Measurements from ENCODE around the gene ATG12. TPM values are rescaled to one million over a fixed set of nuclear protein-coding genes. Genes with fewer than 3 reads are reported as not detected.

Gene ATG12
- 34.9 and 48.2 TPM in 2 replicates for total RNA-seq

DNA sequence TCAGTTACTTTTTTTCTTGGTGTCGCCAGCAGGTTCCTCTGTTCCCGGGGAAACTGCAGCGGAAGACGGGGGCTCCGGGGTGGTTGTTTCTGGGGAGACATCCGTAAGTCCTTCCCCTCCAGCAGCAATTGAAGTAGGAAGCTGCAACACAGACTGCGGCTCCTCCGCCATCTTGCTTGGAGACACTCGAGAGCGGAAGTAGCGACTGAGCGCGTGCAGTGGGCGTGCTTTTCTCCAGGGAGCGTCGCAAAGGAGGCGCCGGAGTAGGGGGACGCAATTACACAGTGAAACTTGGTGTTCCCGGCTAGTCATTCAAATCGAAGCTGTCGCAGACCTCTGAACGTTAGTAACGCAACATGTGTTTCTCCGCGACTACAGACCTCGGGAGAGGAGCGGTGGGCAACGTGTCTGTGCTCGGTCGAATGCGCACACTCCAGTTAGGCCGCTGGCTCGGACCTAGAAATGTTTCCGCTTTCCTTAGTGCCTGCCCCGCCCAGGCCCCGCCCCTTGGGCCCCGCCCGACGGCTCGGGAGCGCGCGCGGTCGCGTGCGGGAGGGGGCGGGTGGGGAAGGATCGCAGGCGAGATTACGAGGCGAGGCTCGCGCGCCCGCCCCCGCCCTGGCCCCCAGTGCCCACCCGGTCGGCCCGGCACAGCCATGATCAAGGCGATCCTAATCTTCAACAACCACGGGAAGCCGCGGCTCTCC lies at the start of gene ATG12, which contains the start of gene AP3S1:
ATG12 (minus strand) TSS at position 184 of the 707 bp plus-strand sequence; CDS start at position 171, 13 bp downstream.
AP3S1 (plus strand) TSS at position 554 of the 707 bp plus-strand sequence; CDS start at position 657, 103 bp downstream.

DNA sequence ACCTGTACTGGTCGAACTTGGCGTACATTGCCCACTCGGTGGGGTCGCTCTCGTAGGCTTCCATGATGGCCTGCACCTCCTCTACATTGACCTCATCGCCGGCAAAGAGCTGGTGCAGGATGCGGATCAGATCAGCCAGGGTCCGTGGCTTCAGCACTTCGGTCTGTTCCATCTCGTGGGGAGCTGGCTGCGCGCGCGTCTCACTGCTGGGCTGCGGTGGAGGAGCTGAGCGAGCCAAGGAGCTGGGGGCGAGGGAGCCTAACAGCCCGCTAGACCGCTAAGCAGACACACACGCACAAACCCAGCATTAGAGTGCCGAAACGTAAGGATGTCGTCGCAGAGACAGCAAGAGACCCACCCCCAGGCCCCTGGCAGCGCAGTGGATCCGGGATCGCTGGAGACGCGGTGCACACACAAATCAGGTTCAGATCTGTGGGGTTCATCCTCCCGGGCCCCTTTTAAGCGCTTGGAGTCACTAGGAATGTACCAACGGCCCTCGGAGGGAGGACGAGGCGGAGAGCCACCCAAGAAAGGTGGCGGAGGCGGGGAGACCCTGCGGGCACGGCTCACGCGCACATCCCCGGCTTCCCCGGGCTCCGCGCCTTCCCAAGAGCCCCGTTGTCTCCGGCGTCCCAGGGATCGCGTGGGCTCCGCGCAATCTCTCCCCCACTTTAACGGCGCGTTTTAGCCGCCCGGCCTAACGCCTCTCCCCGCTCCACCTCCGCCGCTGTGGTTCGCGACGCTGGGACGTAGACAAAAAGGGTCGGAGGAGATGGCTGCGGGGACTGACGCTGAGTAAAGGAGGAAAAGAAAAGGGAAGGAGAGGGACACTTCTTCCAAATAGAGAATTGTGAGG lies 24.9 kb downstream of the ATG12 start, which contains the start of gene CDO1:
CDO1 (minus strand) TSS at position 434 of the 856 bp plus-strand sequence; CDS start at position 172, 262 bp downstream.

Other genes with a start within 250 kb of the ATG12 start
- 3.3 TPM in 2 replicates for gene TICAM2, start 239.1 kb downstream of the ATG12 start, total RNA-seq
- 137 and 148 TPM in 2 replicates for gene TMED7, start 215.5 kb downstream of the ATG12 start, total RNA-seq
- 3.5 and 7.4 TPM in 2 replicates for gene CDO1, start 24.9 kb downstream of the ATG12 start, total RNA-seq
- 89.3 and 104 TPM in 2 replicates for gene AP3S1, start 370 bp upstream of the ATG12 start, total RNA-seq
- under 0.01 and 0.19 TPM in 2 replicates for gene LVRN, start 120.9 kb upstream of the ATG12 start, total RNA-seq
- gene ARL14EPL, start 190.9 kb upstream of the ATG12 start, total RNA-seq, result not detected in 2 replicates
- gene COMMD10, start 243.5 kb upstream of the ATG12 start, total RNA-seq, result 26.3 and 33.3 TPM in 2 replicates

Data from aortic smooth muscle cell (primary cell).